Adipocyte (in vitro differentiated cells): ENCODE data around the gene EEF1AKMT4.

ENCODE experiments used
- DNase-seq: peaks from one replicate; pipeline ENCODE4 v3.0.0-alpha.2; 2015; ENCODE audit warnings: low read depth
- H3K27me3 ChIP-seq: replicated peaks from 2 replicates; pipeline ENCODE4 v1.7.0; 2013; ENCODE audit warnings: mild to moderate bottlenecking, low read length, moderate library complexity; ENCODE audit not compliant: control insufficient read depth, insufficient read depth
- H3K36me3 ChIP-seq: 2 replicates; pipeline ENCODE4 v1.7.0; 2013; ENCODE audit warnings: low read length, mild to moderate bottlenecking, moderate library complexity; ENCODE audit not compliant: control insufficient read depth, insufficient read depth, severe bottlenecking
- H3K4me1 ChIP-seq: 2 replicates; pipeline ENCODE4 v1.7.0; 2013; ENCODE audit warnings: mild to moderate bottlenecking, low read length, moderate library complexity; ENCODE audit not compliant: control insufficient read depth, insufficient read depth
- H3K4me3 ChIP-seq: 2 replicates; pipeline ENCODE4 v1.7.0; 2013; ENCODE audit warnings: mild to moderate bottlenecking, low read length, moderate library complexity
- H3K9ac ChIP-seq: 2 replicates; pipeline ENCODE4 v1.7.0; 2013; ENCODE audit warnings: mild to moderate bottlenecking, low read length, moderate library complexity
- H3K9me3 ChIP-seq: 2 replicates; pipeline ENCODE4 v1.7.0; 2013; ENCODE audit warnings: mild to moderate bottlenecking, low read length, moderate library complexity; ENCODE audit not compliant: control insufficient read depth

Gene EEF1AKMT4

GRCh38 chr3:184229394-184230080 is 19.9 kb upstream of the EEF1AKMT4 start, which contains the start of gene VWA5B2:
Gene VWA5B2 (plus strand): TSS chr3:184229585. CDS start chr3:184230529, 944 bp downstream.
- no peak within 1 kb of the TSS for H3K9ac ChIP-seq
- H3K4me1 ChIP-seq: peaks cover 4% of the 10 kb centered on the region
- no peaks in the 10 kb centered on the region for H3K9me3 ChIP-seq
- H3K36me3 ChIP-seq: no peaks in the 10 kb centered on the region
- peak; percentile 67 for DNase-seq
- peaks cover 45% of the 10 kb centered on the region for H3K27me3 ChIP-seq
- peak within 1 kb of the TSS; percentile 64 for H3K4me3 ChIP-seq

- no peaks in the 10 kb centered on the region for H3K36me3 ChIP-seq
- H3K4me1 ChIP-seq: peaks cover 4% of the 10 kb centered on the region
- DNase-seq: peak; percentile 31
- no peaks in the 10 kb centered on the region for H3K9me3 ChIP-seq
- H3K9ac ChIP-seq: no peak overlapping the region
- H3K27me3 ChIP-seq: peaks cover 44% of the 10 kb centered on the region
- H3K4me3 ChIP-seq: no peak overlapping the region
Observed at GRCh38 chr3:184230081-184230602, 19.3 kb upstream of the EEF1AKMT4 start.

- peaks cover 4% of the 10 kb centered on the region for H3K4me1 ChIP-seq
- H3K4me3 ChIP-seq: no peak overlapping the region
- no peaks in the 10 kb centered on the region for H3K36me3 ChIP-seq
- peaks cover 43% of the 10 kb centered on the region for H3K27me3 ChIP-seq
- DNase-seq: peak; percentile 14
- H3K9ac ChIP-seq: no peak overlapping the region
- no peaks in the 10 kb centered on the region for H3K9me3 ChIP-seq
Observed at GRCh38 chr3:184230603-184231528, 18.6 kb upstream of the EEF1AKMT4 start.

GRCh38 chr3:184231671-184232070 is 17.8 kb upstream of the EEF1AKMT4 start:
- Histone ChIP-seq H3K27me3 (peaks cover 50% of the 10 kb centered on the region), H3K9ac (no peak overlapping the region), H3K36me3 (no peaks in the 10 kb centered on the region), H3K4me1 (peaks cover 4% of the 10 kb centered on the region), H3K4me3 (no peak overlapping the region), H3K9me3 (no peaks in the 10 kb centered on the region)
- no peak for DNase-seq

- Histone ChIP-seq H3K36me3 (no peaks in the 10 kb centered on the region), H3K4me3 (no peak overlapping the region), H3K27me3 (peaks cover 52% of the 10 kb centered on the region), H3K9ac (no peak overlapping the region), H3K9me3 (no peaks in the 10 kb centered on the region), H3K4me1 (peaks cover 4% of the 10 kb centered on the region)
- no peak for DNase-seq
Observed at GRCh38 chr3:184233127-184233843, 16.2 kb upstream of the EEF1AKMT4 start.

- Histone ChIP-seq H3K9ac (no peak overlapping the region), H3K27me3 (peaks cover 55% of the 10 kb centered on the region), H3K9me3 (no peaks in the 10 kb centered on the region), H3K36me3 (no peaks in the 10 kb centered on the region), H3K4me1 (peaks cover 4% of the 10 kb centered on the region), H3K4me3 (no peak overlapping the region)
- peak; percentile 56 for DNase-seq
Observed at GRCh38 chr3:184234224-184234623, 15.2 kb upstream of the EEF1AKMT4 start.

GRCh38 chr3:184234671-184235380 is 14.6 kb upstream of the EEF1AKMT4 start:
- H3K36me3 ChIP-seq: no peaks in the 10 kb centered on the region
- H3K9ac ChIP-seq: no peak overlapping the region
- H3K4me3 ChIP-seq: no peak overlapping the region
- no peaks in the 10 kb centered on the region for H3K4me1 ChIP-seq
- DNase-seq: no peak
- H3K27me3 ChIP-seq: peaks cover 49% of the 10 kb centered on the region
- H3K9me3 ChIP-seq: no peaks in the 10 kb centered on the region

- no peaks in the 10 kb centered on the region for H3K9me3 ChIP-seq
- no peak overlapping the region for H3K4me3 ChIP-seq
- no peaks in the 10 kb centered on the region for H3K36me3 ChIP-seq
- no peak for DNase-seq
- no peak overlapping the region for H3K9ac ChIP-seq
- no peaks in the 10 kb centered on the region for H3K4me1 ChIP-seq
- H3K27me3 ChIP-seq: peaks cover 46% of the 10 kb centered on the region
Observed at GRCh38 chr3:184235381-184236032, 14.0 kb upstream of the EEF1AKMT4 start.

- H3K36me3 ChIP-seq: no peaks in the 10 kb centered on the region
Observed at GRCh38 chr3:184236033-184236410, 13.4 kb upstream of the EEF1AKMT4 start.

GRCh38 chr3:184236636-184237035 is 12.8 kb upstream of the EEF1AKMT4 start:
- Histone ChIP-seq H3K36me3 (no peaks in the 10 kb centered on the region), H3K9ac (no peak overlapping the region), H3K9me3 (no peaks in the 10 kb centered on the region), H3K4me1 (no peaks in the 10 kb centered on the region), H3K27me3 (peaks cover 37% of the 10 kb centered on the region), H3K4me3 (no peak overlapping the region)
- no peak for DNase-seq

More at GRCh38 chr3:184236033-184236410, 13.4 kb upstream of the EEF1AKMT4 start:
- H3K9me3 ChIP-seq: no peaks in the 10 kb centered on the region
- no peak overlapping the region for H3K4me3 ChIP-seq
- no peaks in the 10 kb centered on the region for H3K4me1 ChIP-seq
- DNase-seq: no peak
- H3K27me3 ChIP-seq: peaks cover 43% of the 10 kb centered on the region
- no peak overlapping the region for H3K9ac ChIP-seq
